GM19438 (cell line): Measurements from ENCODE around the gene KAT6B.
"Not testable (repeated sequence)": the region's sequence is repeated elsewhere in the genome, so short reads cannot be mapped to it uniquely, and the experiment has no call there.

Experiments
- ATAC-seq: cut with Tn5 transposase; IDR thresholded peaks from one replicate; pipeline ENCODE4 v1.9.1; 2021; ENCODE audit warnings: low read depth; ENCODE audit not compliant: unreplicated experiment

Gene KAT6B

DNA sequence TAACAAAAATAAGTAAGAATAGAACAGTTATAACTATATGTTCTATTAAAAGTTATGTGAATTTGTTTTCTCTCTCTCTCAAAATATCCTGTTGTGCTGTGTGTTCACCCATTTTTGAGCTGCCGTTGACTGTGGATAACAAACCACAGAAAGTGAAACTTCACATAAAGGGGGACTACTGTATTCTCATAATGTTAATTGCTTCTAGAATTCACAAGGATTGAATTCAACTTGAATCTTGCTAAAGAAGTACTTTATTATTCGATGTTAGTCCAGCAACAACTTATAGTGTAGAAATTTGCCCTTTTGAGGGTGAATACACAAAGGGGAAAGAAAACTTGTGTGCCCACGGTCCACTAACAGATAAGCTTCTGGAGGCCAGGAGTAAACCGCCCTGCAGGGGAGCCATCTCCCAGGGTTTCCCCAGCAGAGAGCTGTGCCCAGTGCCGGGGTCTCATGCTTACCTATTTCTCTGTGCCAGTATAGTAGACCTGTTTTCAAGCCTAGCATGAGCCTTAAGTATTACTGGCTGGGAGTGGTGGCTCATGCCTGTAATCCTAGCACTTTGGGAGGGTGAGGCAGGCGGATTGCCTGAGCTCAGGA is 87.1 kb downstream of the KAT6B start:
- no peak for ATAC-seq

DNA sequence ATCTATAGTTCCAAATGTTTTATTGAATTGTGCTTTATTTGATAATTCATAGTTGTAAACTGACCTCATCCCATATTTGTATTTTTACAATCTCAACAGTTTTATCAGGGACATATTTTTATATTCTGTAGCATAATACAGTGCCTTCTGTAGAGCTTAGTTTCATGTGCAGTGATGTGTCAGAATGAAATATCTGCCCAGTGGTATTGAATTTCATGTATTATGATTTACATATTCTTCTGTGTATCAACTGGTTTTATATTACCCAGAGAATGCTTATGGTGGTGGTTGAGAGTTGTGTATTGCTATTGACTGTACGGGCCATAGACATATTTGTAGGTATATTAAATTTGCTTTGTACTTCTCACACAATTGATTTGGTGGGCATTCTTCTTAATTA is 89.9 kb downstream of the KAT6B start:
- ATAC-seq: no peak

DNA sequence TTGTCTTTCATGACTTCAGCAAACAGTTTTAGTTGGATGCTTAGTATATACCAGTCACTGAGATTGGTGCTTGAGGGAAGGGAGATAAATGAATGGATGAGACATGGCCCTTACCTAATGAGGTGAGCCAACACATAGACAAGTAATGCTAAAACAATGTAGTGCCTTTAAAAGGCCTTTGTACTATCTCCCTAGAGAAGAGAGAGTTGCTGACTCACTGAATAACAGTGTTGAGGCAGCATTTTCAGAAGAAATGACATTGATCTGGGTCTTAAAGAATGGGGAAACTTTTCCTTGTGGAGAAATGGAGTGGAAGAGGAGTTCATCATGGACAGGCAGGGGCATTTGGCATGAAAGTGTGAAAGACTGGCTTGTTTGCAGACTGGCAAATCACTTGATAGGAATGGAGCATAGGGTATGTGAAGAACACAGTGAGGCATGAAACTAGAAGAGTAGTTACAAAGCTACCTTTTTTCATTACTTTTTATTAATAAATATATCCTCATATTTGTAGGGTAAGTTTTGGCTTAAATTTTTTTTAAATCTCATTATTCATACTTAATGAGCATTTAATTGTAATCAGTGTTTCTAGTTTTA is 91.2 kb downstream of the KAT6B start:
- ATAC-seq: no peak

DNA sequence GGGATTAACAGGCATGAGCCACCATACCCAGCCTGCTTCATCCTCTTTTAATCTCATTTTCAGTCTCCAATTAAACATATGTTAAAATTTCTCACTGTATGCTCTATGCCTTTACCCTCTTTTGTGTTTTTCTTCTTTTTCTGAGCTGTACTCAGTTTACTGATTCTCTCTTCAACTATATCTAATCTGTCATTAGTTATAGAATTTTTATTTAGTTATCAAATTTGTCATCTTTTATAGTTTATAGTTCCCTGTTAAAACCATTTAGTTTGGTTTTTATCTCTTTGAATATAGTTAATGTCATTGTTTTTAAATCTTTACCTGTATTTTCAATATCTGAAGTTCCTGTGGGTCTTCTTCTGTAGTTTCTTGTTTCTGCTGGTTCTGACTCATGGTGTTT is 93.3 kb downstream of the KAT6B start:
- no peak for ATAC-seq

DNA sequence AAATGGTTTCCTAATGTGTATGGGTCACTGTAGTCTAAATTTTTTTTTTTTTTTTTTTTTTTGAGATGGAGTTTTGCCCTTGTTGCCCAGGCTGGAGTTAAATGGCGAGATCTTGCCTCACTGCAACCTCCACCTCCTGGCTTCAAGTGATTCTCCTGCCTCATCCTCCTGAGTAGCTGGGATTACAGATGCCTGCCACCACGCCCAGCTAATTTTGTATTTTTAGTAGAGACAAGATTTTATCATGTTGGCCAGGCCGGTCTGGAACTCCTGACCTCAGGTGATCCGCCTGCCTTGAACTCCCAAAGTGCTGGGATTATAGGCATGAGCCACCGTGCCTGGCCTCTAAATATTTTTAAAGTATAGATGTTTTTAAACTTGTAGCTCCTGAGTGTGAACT is 94.7 kb downstream of the KAT6B start:
- ATAC-seq: not testable (repeated sequence)

DNA sequence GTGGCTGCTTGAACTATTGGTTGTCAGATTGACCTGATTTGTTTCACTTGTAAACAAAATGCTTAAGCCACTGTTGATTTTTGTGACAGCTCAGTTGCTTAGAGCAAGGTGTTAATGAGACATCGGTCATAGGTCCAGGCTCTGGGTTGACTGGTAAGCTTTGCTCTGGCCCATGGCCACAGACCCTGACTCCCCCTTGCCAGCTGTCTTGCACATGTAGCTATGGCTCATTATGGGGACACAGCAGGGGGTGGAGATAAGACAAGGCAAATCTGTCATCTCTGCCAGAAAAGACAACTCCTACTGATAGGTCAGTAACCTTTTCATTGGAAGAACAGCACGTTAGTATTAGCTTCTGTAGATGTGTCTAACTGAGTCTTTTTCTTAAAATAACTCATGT is 95.3 kb downstream of the KAT6B start:
- ATAC-seq: no peak

DNA sequence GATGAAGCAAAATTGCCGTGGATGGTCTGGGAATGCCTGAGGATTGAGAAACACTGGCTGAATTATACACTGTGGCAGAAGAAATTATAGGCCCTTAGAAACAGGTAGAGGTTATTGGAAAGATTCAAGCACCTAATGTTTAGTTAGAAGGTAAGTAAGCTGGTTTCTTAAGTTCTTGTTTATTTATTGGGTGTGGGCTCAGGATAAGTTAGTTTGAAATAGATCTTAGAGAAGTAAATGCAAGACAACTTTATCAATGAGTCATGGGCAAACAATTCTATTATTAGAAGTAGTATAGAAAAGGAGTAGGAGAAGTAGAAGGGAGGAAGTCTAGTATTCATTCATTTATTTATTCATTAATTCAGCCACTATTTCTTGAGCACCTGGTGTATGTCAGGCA is 96.5 kb downstream of the KAT6B start:
- no peak for ATAC-seq

DNA sequence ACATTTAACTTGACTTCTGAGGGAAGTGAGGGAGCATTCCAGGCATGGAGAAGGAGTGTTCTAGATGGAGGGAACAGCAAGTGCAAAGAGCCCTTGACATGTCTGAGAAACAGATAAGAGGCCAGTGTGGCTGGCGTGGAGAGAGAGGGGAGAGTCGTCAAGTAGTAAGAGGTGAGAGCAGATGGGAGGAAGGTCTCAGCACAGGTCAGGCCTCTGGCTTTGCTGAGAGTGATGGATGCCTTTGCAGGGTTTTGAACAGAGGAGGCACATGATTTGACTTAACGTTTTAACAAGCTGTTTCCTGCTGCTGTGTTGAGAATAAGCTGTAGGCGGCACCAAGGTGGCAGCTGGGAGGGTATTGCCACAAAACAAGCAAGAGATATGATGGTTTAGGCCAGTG is 97.2 kb downstream of the KAT6B start:
- no peak for ATAC-seq

DNA sequence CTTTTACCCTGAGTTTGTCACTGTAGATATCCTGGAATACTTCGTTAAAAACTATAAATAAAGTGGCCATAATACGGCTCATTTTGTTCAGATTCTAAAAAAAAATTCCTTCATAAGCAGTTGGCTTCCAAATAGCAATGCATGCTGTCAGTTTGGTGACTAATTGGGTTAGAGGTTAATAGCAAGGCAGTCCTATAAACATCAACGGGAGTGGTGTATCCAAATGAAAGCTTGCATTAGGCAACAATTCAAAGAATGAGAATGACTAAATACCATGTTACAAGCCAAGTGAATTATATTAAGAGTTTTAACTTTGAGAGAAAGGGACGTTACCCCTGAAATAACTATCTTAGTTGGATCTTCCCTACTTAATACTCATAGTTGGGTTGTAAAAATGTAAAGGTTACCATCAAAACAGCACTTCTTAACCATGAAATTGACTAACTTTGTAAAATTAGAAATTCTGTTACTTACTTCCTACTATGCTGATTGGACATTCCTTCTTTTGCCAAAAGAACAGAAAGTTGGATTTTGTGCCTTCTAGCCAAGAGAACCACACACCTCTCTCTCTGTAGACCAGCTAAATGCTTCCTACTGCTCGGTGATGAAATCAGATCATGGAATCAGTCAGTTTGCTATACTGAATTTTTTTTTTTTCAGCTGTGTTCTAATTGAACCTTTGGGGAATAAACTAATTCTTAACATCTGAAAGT is 98.0 kb downstream of the KAT6B start:
- ATAC-seq: no peak

DNA sequence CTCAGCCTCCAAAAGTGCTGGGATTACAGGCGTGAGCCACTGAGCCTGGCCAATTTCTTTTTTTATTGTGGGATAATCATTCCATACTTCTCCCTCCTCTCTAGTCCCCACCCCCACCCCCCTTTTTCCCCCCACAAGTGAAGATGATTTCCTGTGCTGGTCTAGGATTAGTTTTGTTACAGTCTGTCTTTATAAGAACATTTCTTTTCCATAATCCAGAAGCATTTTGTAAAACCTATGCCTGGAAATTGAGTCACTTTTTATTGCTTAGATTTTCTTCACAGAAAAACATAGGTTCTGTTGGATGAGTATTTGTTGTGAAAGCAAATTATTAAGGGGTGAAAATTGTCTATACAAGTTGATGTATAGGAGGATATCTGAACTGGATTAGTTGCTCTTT is 98.9 kb downstream of the KAT6B start:
- ATAC-seq: no peak

DNA sequence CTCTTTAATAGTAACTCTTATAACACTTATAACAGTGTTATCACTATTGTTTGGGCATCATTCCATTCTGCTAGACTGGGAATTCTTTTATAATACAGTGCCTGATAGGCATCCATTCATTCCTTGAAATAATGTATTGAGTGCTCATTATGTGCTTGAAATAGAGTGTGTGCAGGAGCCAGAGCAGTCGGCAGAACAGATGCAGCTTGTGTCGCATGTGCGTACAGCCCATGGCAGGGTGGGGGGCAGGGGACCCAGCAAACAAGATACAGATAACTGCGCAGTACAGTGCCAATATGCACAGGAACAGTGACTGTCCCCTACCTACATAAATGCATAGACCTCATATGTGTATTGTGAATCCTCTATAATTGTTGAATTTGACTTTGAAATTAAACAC is 99.3 kb downstream of the KAT6B start:
- ATAC-seq: no peak

DNA sequence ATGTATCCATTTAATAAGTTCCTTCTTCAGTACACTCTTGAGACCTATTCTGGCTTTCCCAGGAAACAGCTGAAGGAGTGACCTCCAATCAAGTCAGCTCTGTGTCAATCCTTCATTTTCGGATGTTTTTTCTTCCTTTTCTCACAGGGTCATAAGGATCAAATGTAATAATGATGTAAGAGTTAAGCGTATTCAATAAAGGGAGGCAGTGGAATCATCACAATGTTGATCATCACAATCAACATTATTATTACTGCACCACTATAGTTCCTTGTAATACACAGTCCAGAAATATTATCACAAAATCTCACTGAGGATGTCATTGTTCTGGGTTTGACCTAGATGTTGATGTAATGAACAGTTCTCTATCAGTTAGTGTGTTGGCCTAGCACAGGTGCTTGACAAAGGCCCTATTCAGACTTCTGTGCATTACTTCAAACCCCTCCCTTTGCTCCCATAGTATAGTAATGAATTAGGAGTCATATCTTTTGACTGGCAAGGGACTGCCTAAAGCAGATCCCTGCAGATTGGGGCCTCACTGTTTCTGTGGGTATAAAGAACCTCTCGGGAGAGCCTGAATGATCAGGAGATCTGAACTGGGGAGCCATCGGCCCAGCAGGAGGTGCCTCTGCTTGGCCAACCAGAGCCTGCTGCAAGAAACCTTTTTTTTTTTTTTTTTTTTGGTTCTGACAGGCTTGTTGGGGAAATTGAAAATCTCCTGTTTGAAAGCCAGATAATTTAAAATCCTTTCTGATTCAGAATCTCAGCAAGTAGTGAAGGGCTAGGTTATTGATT is 100.6 kb downstream of the KAT6B start:
- ATAC-seq: no peak

DNA sequence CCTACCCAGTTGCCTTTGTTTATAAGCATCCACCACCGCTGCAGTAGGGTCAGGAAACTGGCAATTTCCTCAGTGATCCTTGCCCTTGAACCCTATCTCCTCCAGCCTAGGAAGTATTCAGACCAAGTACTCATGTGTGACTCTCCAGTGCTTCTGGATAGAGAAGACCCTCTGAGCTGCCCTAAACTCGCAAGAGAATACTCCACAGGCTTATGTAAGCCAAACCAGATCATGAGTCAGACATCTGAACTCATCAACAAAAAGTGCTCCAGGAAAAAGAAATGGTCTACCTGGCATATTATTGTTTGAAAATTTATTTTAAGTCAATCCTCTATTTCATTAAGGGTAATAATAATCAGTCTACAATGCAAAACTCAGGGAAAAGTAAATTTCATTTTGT is 101.3 kb downstream of the KAT6B start:
- no peak for ATAC-seq

DNA sequence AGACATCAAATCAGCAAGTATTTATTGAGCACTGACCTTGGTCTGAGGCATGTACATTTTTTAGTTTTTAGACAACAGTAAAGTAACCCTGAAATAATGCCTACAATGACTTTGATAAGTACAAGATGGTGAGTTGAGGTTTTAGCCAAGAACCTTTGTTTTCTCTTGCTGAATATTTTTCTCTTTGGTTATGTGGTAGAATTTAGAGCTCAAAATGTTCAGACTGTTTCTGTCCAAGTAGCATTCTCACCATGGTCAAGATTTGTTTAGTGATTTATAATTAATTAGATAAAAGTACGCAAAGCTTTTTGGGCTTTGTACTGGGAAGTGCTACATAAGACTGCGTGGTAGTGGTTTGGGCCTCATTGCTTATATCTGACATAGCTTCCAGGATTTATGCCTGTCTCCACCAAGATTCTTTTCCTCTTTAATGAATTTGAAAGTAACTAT is 102.4 kb downstream of the KAT6B start:
- no peak for ATAC-seq

DNA sequence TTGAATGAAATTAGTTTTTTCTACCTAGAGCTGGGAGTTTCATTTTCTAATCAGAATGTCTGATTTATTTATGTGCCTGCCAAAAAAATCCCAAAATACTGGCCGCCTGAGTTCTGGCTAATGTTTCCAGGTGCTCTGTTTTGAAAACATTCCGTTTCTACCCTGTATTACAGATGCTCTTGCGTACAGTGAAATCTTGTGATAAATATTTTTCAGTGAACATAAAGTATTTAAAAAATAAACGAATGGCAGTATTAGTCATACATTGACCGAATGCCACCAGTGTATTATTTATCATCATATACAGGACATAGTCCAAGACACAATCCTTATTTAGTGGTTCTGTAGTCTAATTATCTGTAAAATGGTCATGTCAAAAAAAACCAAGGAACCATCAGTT is 102.8 kb downstream of the KAT6B start:
- no peak for ATAC-seq

DNA sequence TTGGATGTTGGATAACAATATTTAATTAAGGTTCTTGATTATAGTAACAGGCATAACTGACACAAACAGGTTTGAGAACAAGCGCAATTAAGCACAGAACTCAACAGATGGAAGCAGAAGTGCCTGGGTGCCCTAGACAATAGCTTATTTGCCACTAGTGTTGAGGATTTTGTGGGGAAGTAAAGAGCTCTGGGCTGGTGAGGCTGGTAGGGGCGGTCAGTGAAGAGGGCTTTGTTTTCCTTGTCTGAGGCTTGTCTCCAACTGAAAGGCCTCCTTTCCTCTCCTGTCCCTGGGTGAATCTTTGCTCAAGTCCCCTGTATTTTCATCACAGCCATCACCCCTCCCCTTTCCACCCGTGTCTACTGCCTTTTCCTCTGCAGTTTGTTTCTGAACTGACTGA is 104.6 kb downstream of the KAT6B start:
- no peak for ATAC-seq

DNA sequence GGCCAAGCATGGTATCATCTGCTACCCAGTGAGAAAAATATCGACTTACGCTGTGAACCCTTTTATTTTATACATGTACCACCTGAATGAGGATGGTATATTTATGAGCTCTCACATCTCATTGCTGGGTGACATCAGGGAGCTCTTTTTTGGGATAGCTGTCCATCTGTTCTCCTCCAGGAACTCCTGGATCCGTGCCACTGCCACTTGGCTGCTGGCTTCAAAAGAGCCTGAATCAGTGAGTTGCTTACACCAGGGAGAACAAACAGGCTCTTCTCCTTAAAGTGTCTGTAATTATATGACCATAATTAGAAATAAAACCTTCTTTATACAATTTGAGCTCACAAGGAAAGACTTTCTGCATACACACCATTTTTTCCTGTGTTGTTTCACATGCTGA is 106.2 kb downstream of the KAT6B start:
- ATAC-seq: no peak

DNA sequence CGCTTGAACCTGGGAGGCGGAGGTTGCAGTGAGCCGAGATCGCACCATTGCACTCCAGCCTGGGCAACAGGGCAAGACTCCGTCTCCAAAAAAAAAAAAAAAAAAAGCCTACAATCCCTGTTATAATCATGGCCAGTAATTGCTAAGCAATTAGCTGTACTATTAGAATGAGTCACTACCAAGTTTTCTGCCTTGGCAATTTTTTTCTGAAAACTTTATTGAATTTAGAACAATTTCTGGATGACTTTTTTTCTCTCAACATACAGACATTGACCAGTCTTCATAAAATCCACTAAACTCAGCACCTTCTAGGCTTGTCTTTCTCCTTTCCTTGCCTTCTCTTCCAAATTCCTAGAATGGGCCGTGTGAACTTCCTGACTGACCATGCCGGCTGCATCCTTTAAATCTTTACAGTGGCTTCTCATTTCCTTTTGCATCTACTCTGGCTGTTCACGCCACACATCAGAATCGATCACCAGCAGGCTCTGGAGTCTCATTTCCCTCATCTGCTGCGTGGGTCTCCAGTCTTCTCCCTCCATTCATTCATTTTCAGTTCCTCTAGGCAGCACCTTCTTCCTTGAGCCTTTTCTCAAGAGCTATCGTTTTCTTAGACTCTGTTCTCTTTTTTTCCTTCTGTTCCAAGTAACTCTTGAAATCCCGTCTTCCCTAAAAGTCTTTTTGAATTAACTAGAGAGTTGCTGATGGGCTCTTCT is 107.9 kb downstream of the KAT6B start:
- ATAC-seq: no peak

DNA sequence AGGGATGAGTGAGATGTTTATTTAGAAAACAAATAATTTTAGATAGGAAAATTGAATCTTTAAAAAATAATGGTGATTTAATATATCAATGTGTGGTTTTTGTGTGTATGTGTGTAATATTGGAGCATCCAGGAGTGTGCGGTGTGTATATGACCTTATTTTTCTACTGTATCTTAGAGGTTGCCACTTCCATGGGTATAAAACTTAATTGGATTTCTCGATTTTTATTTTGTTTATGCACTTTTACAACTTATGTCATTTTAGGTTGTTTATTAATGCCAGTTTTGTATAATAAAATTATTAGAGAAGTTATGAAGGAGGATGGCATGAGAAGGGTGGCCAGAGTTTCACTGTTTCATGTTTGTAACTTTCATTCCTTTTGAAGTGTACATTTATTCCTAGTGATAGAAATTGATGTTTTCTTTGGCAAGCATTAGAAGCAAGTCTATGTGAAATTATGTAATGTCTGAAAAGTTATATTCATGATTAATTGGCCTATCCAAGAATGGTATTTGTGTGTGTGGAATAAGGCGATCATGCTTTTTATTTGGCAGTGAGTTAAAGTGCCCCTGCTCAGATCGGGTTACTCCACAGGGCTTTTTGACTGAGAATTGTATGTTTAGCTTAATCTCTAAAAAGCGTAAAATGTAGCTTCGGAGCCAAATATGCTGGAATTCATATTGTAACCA is 110.3 kb downstream of the KAT6B start:
- ATAC-seq: no peak

DNA sequence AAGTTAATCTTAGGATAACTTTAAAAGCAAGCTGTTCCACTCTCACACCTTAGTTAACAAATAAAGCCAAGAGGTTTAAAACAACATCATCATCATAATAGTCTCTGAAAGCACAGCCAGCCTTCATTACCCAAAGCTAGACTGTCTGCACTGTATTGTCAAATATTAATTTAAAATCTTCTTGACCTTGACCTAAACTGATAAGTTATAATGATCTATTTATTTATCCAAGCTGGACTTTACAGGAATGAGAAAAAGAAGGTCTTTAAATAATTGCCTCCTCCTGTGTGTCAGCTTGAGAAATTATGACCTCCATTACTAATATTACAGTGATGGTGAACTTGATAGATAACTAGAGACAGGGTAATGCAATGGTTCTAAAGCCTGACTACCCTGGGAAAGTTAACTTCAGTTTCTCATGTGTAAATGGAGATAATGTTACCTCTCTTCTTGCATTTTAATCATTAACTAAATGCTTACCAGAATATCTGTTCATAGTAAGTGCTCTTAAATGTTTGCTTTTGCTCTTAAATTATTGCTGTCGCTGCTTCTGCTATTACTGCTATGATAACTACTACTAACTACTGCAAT is 111.0 kb downstream of the KAT6B start:
- ATAC-seq: no peak
